Measurements from ENCODE around the gene RINL.

GRCh38 chr19:38846097-38846496 is 32.0 kb downstream of the RINL start:
- TF ChIP-seq CTCF (conservative IDR thresholded peaks at IDR 0.05; ENCODE audit: low read depth, low read length) = no peak
- TF ChIP-seq MXI1 (IDR thresholded peaks at IDR 0.05; ENCODE audit: borderline replicate concordance, low read depth, low read length) = no peak
- TF ChIP-seq POLR2A (IDR thresholded peaks at IDR 0.05; ENCODE audit: low read depth, low read length) = no peak
- TF ChIP-seq USF2 (IDR thresholded peaks at IDR 0.05; ENCODE audit: low read depth, low read length) = no peak
- no peak for TF ChIP-seq MAFK (IDR thresholded peaks at IDR 0.05; ENCODE audit: low read depth, low read length)
- no peak for TF ChIP-seq MAZ (IDR thresholded peaks at IDR 0.05; ENCODE audit: borderline replicate concordance, low read depth, low read length)
- no peak for TF ChIP-seq RCOR1 (IDR thresholded peaks at IDR 0.05; ENCODE audit: insufficient replicate concordance, low read length)
- no peak for TF ChIP-seq RAD21 (IDR thresholded peaks at IDR 0.05; ENCODE audit: low read length)
- TF ChIP-seq SMC3 (IDR thresholded peaks at IDR 0.05; ENCODE audit: low read depth, low read length) = no peak
